ENCODE measurements around the gene ALPI.

DNA sequence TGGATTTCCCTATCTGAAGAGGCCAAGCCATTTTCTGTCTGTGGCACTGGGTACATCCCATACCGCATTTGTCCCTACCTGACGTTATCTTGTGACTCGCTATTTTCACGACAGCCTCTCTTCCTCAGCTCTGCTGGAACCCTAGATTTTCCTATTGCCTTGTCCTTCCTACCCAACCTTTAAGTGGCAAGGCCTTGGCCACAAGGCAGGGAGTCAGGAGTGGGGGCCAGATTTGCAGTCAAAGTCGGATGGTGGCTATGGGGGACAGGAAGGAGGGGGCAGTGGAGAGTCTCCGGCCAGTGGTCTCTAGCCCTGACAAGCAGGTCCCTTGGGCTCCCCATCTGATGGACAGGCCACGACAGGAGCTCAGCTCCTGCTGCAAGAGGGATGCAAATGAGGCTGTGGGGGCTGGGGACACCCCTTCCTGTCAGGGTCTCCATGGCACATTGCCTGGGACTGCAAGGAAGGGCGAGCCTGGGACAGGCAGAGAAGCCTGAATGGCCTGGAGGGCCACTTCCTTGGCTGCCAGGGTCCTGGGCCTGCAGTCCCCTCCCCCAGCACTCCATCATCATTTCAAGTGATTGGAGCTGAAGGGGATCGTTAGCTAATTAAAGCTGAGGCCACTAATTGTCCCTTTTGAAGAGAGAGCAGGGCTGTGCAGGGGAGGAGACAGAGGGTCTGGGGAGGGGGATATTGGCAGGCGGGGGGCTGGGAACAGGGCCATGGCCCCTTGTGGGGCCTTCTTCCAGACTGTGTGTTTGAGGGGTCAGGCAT lies 37.9 kb downstream of the ALPI start:
- TF ChIP-seq TAF1 (IDR thresholded peaks at IDR 0.05; ENCODE audit: borderline replicate concordance, low read depth, low read length) (no peak), POLR2AphosphoS5 (IDR thresholded peaks at IDR 0.05; ENCODE audit: low read depth, low read length) (no peak), POLR2A (IDR thresholded peaks at IDR 0.05; ENCODE audit: low read depth, low read length) (no peak)
